ENCODE data around the gene USP49.
"Not testable (repeated sequence)": the region's sequence is repeated elsewhere in the genome, so short reads cannot be mapped to it uniquely, and the experiment has no call there.

USP49 gene

DNA sequence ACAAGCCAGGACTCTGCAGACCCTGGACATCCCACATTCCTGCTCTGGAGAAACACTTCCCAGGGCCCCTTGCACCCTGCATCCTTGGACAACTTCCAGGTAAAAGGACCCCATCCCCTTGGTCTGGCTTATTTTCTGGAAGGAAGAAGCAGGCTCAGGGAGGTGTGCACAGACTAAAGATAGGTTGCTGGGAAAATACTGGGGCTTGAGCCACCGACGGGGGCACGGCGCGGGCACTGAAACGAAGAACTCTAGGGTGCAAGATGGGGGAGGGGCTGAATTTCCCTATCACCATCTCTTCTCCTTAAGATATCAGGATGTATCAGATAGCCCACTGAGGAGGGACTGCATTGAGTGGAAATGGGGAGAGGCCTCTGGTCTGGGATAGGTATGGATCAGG is 116.3 kb downstream of the USP49 start:
- no peak for DNase-seq

- DNase-seq = no peak
Observed at GRCh38 chr6:41777551-41778285, 117.5 kb downstream of the USP49 start.

- no peak for DNase-seq
Observed at GRCh38 chr6:41775293-41775882, 119.8 kb downstream of the USP49 start.

GRCh38 chr6:41774841-41775240 is 120.3 kb downstream of the USP49 start:
- DNase-seq = no peak

- no peak for DNase-seq
Observed at GRCh38 chr6:41771058-41771983, 123.9 kb downstream of the USP49 start.

GRCh38 chr6:41770381-41771057 is 124.7 kb downstream of the USP49 start:
- DNase-seq = no peak

DNA sequence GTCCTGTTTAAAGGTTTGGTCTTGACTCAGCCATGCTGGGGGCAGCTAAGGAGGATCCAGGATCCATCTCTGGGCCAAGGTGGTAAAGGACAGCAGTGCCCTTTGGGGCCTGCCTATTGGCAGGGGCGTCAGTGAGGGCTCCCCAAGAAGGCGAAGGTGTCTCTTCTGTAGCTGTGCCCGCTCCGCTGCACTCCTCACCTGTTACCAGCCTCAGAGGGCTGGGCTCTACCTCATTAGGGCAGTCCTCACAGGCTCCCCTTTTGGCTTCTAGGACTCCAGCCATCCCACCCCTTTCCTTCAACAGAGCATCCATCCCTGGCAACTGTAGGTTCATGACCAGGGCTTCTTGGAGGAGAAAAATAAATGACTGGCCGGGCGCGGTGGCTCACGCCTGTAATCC is 125.8 kb downstream of the USP49 start:
- no peak for DNase-seq

DNA sequence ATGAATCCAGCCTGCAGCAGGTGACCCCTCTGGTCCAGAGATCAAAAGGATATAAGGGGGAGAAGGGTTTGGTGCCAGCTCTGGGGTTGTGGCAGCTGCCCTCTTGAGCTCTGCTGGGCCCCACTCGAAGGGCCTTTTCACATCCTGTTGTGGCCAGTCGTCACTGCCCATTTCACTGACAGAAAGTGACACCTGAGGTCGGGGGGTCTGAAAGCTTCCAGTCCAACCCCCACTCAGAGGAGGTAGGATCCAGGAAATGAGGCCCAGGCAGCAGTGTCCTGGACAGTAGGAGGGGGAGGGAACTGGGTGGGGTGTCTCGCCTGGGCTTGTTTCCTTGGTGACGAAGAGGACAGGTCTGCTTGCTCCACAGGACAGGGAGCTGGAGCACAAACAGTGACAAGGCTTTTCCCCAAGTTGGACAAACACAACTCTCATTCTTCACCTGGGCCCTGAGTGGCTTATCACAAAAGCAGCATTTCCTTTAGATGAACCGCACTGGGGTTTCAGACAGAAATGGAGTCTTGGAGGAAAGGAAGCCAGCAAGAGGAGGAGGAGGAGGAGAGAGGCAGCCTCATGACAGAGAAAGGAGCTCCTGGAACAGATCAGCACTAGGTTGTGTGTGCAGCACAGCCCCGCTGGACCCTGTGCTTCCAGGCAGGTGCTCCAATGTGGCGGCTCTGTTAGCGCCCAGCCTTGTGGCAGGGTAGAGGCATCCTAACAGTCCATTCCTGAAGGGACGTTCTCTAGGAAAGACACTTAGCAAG is 126.4 kb downstream of the USP49 start:
- DNase-seq = peak; percentile 72

DNA sequence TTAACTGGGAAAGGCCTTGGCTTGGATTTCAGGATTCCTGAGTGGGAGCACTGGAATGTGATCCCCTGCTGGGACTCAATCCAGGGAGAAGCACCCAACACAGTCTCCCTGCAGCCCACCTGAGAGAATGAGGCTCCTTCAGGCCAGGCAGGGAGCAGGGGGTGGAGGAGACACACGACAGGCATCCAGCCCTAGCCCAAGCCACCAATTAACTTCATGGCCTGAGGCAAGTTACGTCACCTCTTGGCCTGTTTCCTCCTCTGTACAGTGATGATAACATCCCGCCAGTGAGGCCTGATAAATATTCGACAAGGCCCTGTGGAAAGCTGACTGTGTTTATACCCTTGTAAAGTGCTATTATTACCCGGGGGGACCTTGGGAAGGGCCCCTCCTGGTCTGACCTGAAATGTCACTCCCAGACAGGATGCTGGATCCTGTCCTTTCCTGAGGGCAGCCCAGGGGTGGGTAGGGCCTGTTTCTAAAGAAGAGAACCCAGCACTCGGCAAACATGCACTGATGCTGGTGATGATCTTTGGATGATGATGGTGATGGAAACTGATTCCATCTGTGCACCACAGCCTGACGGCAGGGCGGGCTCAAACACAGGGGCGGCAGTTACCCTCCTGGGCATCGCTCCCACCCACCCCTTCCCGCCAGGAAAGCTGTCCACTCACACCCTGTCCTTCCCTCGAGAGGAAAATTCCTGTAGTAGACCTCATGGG is 127.9 kb downstream of the USP49 start:
- DNase-seq = no peak

DNA sequence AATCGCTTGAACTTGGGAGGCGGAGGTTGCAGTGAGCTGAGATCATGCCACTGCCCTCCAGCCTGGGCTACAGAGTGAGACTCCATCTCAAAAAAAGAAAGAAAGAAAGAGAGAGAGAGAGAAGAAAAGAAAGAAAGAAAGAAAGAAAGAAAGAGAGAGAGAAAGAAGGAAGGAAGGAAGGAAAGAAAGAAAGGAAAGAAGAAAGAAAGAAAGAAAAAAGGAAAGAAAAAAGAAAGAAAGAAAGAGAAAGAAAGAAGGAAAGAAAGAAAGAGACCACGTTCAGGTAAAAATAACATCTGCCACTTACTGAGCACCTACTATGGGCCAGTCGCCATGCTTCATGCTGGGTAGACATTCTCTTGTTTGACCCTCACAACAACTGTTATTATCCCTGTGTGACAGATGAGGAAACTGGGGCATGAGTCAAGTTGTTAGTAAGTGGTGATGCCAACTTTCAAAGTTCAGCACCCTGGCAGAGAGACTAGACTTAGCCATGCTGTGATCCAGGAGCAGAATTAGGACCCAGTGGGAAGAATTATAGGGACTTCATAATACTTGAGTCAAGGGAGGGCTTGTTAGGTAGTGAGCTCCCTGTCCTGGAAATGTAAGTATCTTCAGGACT is 129.0 kb downstream of the USP49 start:
- not testable (repeated sequence) for DNase-seq

DNA sequence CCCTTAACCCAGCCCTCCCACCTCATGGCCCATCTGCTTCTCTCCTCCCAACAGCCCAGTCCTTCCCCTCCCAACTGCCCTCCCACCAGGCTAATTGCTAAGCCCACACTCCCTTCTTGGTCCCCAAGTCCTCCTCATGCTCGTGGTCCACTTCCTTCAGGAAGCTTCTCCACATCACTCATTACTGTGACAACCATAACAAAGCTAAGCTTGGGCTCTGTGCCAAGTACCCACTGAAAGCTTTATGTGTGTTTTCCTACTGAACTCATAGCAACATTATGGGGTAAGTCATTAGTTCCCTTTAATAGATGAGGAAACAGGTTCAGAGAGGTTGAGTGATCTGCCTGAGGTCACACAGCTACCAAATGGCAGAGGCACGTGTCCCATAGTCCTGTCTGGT is 131.7 kb downstream of the USP49 start:
- no peak for DNase-seq

DNA sequence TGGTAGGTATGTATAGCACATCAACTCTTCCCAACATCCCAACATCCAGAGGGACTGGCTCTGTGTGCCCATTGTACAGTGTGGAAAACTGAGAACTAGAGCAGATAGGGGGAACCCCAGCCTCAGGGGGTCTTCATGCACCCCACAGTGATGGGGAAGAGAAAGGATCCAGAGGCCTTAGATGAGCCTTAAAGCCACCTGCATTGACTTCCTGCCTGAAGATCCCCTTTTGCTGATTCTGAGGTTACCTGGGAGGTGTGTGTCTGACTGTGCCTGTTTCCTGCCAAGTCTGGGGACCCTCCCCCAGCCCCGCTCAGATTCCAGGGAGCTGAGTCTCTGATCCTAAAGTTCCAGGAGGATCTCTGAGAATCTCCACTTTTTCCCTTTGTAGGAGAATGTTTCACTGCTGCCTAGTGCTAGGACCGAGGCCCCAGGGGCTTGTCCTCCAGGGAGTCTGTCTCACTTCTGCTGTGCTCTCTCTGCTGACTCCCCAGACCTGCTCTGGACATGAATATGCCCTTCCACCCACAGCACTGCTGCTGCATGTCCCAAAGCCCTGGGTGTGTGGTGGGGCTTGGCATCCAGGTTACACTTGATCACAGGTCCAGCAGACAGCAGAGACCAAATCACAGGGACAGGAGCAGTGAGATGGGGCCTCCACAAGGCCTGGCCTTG is 135.1 kb downstream of the USP49 start:
- DNase-seq = no peak

GRCh38 chr6:41759106-41759904 is 135.9 kb downstream of the USP49 start:
- no peak for DNase-seq

- DNase-seq = no peak
Observed at GRCh38 chr6:41758641-41759035, 136.5 kb downstream of the USP49 start.

DNA sequence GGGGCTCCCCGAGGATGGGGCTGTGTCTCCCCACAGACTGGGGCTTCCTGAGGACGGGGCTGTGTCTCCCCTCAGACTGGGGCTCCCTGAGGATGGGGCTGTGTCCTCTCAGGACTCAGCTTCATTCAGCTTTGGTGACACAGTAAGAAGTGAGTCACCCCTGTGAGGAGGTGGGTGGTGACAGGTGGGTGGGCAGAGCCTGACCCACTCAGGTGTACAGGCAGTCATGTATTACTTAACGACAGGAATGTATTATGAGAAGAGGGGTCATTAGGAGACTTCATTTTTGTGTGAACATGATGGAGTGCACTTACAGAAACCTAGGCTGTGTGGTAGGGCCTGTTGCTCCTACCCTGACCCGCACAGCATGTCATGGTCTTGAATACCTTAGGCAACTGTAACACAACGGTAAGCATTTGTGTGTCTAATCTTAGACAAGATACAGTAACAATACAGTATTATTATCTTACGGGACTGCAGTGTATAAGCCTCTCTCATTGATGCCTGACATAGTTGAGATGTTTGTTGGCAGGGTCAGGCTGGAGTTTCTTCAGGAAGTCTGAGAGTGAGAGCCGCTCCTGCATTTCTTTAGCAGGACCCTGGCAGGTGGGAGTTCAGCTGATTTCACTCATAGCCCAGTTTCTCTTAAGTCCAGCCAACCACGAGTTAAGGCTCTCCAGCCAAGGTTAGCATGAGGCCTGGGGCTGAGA is 137.1 kb downstream of the USP49 start:
- no peak for DNase-seq

DNA sequence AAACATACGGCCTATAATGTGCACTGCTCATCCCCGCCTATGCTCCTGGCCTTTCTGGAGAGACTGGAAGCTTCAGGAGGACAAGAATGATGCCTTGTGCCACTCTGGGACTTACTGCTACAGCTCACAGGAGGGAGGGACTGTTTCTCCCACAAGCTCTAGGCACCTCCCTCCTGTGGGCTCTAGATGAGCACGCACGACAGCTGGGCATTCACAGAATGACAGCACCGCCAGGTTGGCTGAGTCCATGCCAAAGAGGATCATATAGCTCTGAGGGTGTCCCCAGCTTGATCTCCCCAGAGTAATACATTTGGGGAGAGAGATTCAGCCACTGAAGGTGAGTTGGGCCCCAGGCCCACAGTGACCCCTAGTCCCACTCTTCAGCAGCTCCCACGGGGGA is 137.9 kb downstream of the USP49 start:
- DNase-seq = no peak

DNA sequence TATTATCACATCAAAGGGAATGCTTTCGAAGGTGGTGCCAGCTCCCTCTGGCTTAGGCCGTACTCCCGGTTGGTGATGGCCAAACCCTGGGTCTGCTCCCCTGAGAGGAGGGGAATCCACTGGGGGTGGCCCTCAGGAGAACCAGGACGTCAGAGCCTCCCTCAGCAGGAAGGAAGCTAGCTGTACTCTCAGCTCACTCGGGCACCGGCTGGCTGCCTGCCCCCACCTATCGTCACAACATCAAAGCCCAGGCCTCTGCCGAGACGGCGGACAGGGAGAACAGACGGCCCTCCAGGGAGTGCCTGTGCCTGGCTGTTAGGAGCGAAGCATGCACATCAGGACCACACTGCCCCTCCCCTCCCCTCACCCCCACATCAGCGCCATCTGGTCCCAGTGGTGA is 138.8 kb downstream of the USP49 start:
- DNase-seq = no peak

DNA sequence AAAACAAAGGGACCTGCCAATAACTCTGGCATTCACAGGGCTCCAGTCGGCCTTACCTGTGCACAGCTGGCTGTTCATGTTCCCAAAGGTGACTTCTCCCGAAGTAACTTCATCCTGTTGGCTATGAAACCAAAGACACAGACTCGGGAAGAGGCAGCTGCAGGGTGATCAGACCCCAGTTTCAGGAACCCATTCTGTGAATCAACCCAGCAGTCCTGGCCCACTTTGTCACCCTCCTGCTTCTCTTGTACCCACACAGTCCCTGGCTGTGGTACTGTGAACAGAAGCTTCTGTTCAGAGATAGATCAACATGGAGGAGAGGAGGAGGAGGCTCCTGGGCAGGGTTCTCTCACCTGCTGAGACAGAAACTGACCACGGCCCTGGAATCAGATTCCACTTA is 139.3 kb downstream of the USP49 start:
- no peak for DNase-seq

GRCh38 chr6:41750374-41750773 is 144.8 kb downstream of the USP49 start:
- no peak for DNase-seq

Measured in NCI-H510A (cell line).